ENCODE data around the gene DYNLRB1.
"Not testable (repeated sequence)": the region's sequence is repeated elsewhere in the genome, so short reads cannot be mapped to it uniquely, and the experiment has no call there.

DYNLRB1 gene

DNA sequence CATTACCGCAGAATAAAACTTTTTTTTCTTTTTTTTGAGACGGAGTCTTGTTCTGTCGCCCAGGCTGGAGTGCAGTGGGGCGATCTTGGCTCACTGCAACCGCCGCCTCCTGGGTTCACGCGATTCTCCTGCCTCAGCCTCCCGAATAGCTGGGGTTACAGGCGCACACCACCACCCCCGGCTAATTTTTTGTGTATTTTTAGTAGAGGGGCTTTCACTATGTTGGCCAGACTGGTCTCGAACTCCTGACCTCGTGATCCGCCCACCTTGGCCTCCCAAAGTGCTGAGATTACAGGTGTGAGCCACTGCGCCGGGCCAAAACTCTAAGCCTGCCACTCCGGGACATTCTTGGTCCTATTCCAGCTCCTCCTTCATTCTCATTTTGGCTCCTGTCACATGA is 2.2 kb upstream of the DYNLRB1 start:
- not testable (repeated sequence) for H3K9ac ChIP-seq (ENCODE audit: low read length); H3K27me3 ChIP-seq (ENCODE audit: control insufficient read depth, insufficient read depth, low read length); H3K36me3 ChIP-seq (ENCODE audit: control insufficient read depth, insufficient read depth, low read length); H3K4me3 ChIP-seq (ENCODE audit: low read length); H3K9me3 ChIP-seq (ENCODE audit: control insufficient read depth, low read length)
- peaks cover 17% of the 10 kb centered on the region for H3K4me1 ChIP-seq (ENCODE audit: control insufficient read depth, insufficient read depth, low read length)

DNA sequence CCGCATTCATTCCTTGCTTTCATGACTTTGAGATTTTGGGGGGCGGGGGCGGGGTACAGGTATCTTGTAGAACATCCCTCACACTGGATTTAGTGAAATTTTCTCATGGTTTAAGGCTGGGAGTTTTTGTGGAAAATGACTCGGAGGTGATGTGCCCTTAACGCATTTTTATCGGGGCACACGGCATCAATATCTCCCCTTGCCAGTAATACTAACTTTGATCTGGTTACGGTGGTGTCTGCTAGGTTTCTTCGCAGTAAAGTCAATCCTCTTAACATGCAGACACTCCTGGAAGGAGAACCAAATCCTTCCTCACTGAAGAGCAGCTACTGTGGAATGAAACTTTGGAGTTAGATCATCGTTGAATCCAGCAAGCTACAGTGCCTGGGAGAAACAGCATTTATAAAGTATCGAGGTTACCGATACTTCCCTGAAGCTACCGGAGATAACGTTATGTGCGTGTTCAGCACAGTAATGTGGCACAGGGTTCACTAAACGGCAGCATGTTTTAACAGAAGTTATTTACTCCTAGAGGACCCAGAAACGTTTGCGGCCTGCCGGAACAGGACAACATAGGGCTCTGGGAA is 1.2 kb upstream of the DYNLRB1 start:
- H3K9me3 ChIP-seq (ENCODE audit: control insufficient read depth, low read length), result no peaks in the 10 kb centered on the region
- H3K4me3 ChIP-seq (ENCODE audit: low read length), result peak overlapping the region; percentile 95
- peak overlapping the region; percentile 93 for H3K9ac ChIP-seq (ENCODE audit: low read length)
- H3K36me3 ChIP-seq (ENCODE audit: control insufficient read depth, insufficient read depth, low read length), result no peaks in the 10 kb centered on the region
- peaks cover 17% of the 10 kb centered on the region for H3K4me1 ChIP-seq (ENCODE audit: control insufficient read depth, insufficient read depth, low read length)
- H3K27me3 ChIP-seq (ENCODE audit: control insufficient read depth, insufficient read depth, low read length), result no peaks in the 10 kb centered on the region

DNA sequence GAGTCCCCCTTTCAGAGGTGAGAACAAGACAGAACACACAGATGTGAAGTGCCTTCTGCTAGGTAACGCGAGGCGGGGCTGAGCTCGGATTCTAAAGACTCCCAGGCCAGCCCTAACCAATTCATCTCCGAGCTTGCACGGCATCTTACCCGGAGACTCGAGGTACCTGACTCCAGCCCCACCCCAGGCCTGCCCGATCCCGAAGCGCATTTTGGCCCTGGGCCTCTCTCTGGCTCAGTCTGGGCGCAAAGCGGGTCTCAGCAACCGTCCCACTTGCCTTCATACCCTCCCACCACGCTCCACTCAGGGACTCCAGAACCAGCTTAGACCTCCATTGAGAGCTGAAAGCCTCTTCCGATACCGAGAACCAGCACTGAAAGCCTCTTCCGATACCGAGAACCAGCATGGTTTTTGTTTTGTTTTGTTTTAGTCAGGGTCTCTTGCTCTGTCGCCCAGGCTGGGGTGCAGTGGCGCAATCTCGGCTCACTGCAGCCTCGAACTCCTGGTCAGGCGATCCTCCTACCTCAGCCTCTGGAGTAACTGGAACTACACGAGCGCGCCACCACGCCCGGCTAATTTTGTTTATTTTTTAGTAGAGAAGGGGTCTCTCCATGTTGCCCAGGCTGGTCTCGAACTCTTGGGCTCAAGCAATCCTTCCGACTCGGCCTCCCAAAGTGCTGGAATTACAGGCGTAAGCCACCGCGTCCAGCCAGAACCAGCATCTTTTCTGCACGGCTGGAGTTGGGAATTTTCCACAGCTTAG is 557 bp upstream of the DYNLRB1 start:
- Histone ChIP-seq H3K9me3 (ENCODE audit: control insufficient read depth, low read length) (no peaks in the 10 kb centered on the region), H3K4me3 (ENCODE audit: low read length) (peak overlapping the region; percentile 95), H3K27me3 (ENCODE audit: control insufficient read depth, insufficient read depth, low read length) (no peaks in the 10 kb centered on the region), H3K4me1 (ENCODE audit: control insufficient read depth, insufficient read depth, low read length) (peaks cover 17% of the 10 kb centered on the region), H3K9ac (ENCODE audit: low read length) (peak overlapping the region; percentile 93), H3K36me3 (ENCODE audit: control insufficient read depth, insufficient read depth, low read length) (no peaks in the 10 kb centered on the region)

DNA sequence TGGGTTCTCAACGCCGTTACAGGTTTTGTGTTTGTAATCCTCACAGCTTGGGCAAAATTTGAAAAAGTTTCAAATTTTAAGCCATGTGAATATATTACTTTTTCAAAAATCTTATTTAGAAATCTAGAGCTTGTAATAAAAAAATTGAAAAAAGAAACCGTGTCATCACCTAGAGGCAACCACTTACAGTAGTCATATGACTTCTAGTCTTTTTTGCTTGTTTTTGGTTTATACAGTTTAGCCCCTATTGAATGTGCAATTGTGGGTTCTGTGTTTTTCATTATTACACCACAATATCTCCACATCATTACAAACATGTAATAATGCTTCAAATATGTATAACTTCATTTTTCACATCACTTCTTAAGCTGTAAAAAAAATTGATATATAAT is 888 bp downstream of the DYNLRB1 start:
- Histone ChIP-seq H3K27me3 (ENCODE audit: control insufficient read depth, insufficient read depth, low read length) (no peaks in the 10 kb centered on the region), H3K36me3 (ENCODE audit: control insufficient read depth, insufficient read depth, low read length) (no peaks in the 10 kb centered on the region), H3K9me3 (ENCODE audit: control insufficient read depth, low read length) (no peaks in the 10 kb centered on the region), H3K4me1 (ENCODE audit: control insufficient read depth, insufficient read depth, low read length) (peaks cover 21% of the 10 kb centered on the region), H3K9ac (ENCODE audit: low read length) (peak overlapping the region; percentile 93), H3K4me3 (ENCODE audit: low read length) (peak overlapping the region; percentile 95)

DNA sequence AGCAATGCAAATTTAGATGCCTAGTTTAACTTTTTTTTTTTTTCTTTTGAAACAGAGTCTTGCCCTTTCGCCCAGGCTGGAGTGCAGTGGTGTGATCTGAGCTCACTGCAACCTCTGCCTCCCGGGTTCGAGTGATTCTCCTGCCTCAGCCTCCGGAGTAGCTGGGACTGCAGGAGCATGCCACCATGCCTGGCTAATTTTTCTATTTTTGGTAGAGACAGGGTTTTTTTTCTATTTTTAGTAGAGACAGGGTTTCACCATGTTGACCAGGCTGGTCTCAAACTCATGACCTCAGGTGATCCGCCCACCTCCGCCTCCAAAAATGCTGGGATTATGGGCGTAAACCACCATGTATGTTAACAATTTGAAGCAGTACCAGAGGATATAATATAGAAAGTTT is 2.6 kb downstream of the DYNLRB1 start:
- H3K9me3 ChIP-seq (ENCODE audit: control insufficient read depth, low read length); H3K27me3 ChIP-seq (ENCODE audit: control insufficient read depth, insufficient read depth, low read length); H3K9ac ChIP-seq (ENCODE audit: low read length); H3K4me3 ChIP-seq (ENCODE audit: low read length); H3K36me3 ChIP-seq (ENCODE audit: control insufficient read depth, insufficient read depth, low read length): not testable (repeated sequence)
- peaks cover 21% of the 10 kb centered on the region for H3K4me1 ChIP-seq (ENCODE audit: control insufficient read depth, insufficient read depth, low read length)

DNA sequence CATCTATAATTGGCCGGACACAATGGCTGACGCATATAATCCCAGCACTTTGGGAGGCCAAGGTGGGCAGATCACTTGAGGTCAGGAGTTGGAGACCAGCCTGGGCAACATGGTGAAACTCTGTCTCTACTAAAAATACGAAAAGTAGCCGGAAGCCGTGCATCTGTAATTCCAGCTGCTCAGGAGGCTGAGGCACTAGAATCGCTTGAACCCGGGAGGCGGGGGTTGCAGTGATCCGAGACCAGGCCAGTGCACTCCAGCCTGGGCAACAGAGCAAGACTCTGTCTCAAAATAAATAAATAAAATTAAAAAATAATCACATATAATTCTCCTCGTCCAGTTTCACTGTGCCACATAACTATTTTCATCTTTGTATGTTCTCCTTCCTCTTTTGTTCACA is 3.6 kb downstream of the DYNLRB1 start:
- not testable (repeated sequence) for H3K36me3 ChIP-seq (ENCODE audit: control insufficient read depth, insufficient read depth, low read length)

DNA sequence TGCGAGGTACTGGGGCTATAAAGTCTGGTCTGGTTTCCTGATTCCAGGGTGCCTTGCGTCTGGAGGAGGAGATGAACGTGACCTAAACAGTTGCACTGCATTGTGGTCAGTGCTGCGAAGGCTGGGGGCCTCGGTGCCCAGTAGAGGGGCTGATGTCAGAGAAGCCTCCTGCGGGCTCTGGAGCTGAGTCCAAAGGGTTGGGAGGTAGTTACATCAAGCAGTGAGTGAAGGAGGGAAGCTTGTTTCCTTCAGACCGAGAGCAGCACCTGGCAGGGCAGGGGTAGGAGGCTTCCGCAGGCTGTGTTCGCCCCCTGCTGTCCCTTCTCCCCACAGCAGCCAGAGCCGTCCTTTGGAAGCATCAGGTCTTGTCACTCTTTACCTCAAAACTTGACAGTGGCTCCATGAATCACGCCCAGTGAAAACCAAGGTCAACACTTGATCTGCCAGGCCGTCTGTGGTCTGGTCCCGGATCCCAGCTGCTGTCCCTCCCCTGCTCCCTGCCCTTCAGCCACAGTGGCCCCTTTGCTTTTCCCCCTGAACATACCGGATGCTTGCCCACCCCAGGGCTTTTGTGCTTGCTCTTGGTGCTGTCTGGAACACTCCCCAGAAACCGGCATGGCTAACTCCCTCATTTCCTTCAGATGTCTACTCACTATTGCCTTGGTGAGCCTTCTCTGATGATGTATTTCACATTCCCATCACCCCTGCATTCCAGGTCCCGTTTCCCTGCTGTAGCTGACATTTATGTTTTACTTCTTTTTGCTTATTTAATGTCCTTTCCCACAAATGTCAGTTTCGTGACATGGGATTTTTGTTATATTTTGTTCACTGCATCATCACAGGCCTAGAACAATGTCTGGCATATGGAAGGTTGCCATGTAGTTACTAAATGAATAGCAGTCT is 7.0 kb downstream of the DYNLRB1 start:
- Histone ChIP-seq H3K36me3 (ENCODE audit: control insufficient read depth, insufficient read depth, low read length) (peaks cover 11% of the 10 kb centered on the region), H3K9me3 (ENCODE audit: control insufficient read depth, low read length) (no peaks in the 10 kb centered on the region)

More for the DNA sequence above, 3.6 kb downstream of the DYNLRB1 start:
- not testable (repeated sequence) for H3K9me3 ChIP-seq (ENCODE audit: control insufficient read depth, low read length); H3K27me3 ChIP-seq (ENCODE audit: control insufficient read depth, insufficient read depth, low read length); H3K4me3 ChIP-seq (ENCODE audit: low read length); H3K9ac ChIP-seq (ENCODE audit: low read length)
- peaks cover 25% of the 10 kb centered on the region for H3K4me1 ChIP-seq (ENCODE audit: control insufficient read depth, insufficient read depth, low read length)

DNA sequence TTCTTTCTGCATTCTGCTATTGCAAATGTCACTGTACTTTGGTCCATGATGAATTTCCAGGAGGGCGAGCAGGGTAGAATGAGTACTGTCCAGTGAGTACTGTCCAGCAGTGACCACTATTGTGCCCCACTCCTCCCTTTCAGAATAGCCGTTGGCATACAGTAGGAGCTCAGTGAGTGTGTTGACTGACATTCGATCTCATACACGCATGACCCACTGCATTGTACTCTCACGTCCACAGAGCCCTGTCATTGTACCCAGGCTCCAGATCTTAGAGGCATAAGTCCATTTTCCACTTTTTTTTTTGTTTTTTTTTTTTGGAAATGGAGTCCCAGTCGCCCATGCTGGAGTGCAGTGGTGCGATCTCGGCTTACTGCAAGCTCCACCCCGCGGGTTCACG is 8.2 kb downstream of the DYNLRB1 start:
- H3K36me3 ChIP-seq (ENCODE audit: control insufficient read depth, insufficient read depth, low read length), result peaks cover 11% of the 10 kb centered on the region
- no peaks in the 10 kb centered on the region for H3K9me3 ChIP-seq (ENCODE audit: control insufficient read depth, low read length)
- H3K27me3 ChIP-seq (ENCODE audit: control insufficient read depth, insufficient read depth, low read length), result no peaks in the 10 kb centered on the region
- H3K4me3 ChIP-seq (ENCODE audit: low read length), result no peak overlapping the region
- no peak overlapping the region for H3K9ac ChIP-seq (ENCODE audit: low read length)
- H3K4me1 ChIP-seq (ENCODE audit: control insufficient read depth, insufficient read depth, low read length), result peaks cover 63% of the 10 kb centered on the region

More for the DNA sequence above, 7.0 kb downstream of the DYNLRB1 start:
- Histone ChIP-seq H3K27me3 (ENCODE audit: control insufficient read depth, insufficient read depth, low read length) (no peaks in the 10 kb centered on the region), H3K4me1 (ENCODE audit: control insufficient read depth, insufficient read depth, low read length) (peaks cover 53% of the 10 kb centered on the region), H3K9ac (ENCODE audit: low read length) (peak overlapping the region; percentile 19), H3K4me3 (ENCODE audit: low read length) (no peak overlapping the region)

DNA sequence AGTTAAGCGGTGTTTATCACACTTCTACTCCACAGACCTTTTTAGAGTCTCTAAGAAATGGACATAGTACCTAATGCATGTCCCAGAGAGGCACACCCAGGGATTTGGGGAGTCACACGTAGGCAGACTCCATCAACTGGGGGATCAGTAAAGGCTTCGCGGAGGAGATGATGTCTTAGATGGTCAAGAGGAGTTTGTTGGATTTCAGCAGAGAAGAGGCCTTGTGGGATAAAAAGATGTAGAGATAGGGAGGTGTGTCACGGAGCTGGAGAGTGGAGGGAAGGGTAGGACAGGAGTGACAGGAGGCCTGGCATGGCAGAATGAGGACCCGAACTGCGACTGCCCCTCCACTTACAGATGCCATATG is 9.1 kb downstream of the DYNLRB1 start:
- Histone ChIP-seq H3K9me3 (ENCODE audit: control insufficient read depth, low read length) (no peaks in the 10 kb centered on the region), H3K36me3 (ENCODE audit: control insufficient read depth, insufficient read depth, low read length) (peaks cover 11% of the 10 kb centered on the region), H3K4me3 (ENCODE audit: low read length) (no peak overlapping the region), H3K4me1 (ENCODE audit: control insufficient read depth, insufficient read depth, low read length) (peaks cover 63% of the 10 kb centered on the region), H3K27me3 (ENCODE audit: control insufficient read depth, insufficient read depth, low read length) (no peaks in the 10 kb centered on the region), H3K9ac (ENCODE audit: low read length) (peak overlapping the region; percentile 10)

DNA sequence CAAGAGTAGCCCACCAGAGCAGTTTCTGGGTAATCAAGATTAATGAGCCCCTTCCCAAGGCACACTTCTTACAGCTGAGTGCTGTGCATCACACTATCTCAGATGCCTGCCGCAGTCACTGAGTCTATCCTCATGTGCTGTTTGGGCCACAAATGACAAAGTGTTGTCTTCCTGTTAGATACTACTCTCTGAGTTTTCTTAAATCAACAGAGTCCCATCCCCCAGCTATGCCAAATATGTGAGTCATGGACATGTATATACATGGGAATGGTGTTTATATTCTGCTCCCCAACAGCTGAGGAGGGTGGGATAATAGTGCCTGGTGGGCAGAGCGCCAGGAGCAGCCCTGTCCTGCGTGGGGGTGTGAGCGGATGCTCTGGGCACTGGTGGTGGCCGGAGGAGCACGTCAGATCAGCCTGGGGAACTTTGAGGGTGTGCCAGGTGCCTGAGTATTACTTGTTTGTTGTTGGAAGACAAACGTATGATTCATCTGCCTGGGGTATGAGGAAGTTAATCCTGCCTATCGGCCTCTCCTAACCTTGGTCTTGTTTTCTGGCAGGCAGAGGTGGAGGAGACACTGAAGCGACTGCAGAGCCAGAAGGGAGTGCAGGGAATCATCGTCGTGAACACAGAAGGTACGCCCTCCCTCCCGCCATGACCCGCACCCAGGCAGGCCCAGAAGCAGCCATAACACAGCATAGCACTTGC is 9.6 kb downstream of the DYNLRB1 start:
- Histone ChIP-seq H3K9ac (ENCODE audit: low read length) (peak overlapping the region; percentile 44), H3K4me1 (ENCODE audit: control insufficient read depth, insufficient read depth, low read length) (peaks cover 63% of the 10 kb centered on the region), H3K27me3 (ENCODE audit: control insufficient read depth, insufficient read depth, low read length) (no peaks in the 10 kb centered on the region), H3K9me3 (ENCODE audit: control insufficient read depth, low read length) (no peaks in the 10 kb centered on the region), H3K36me3 (ENCODE audit: control insufficient read depth, insufficient read depth, low read length) (peaks cover 11% of the 10 kb centered on the region), H3K4me3 (ENCODE audit: low read length) (peak overlapping the region; percentile 12)

DNA sequence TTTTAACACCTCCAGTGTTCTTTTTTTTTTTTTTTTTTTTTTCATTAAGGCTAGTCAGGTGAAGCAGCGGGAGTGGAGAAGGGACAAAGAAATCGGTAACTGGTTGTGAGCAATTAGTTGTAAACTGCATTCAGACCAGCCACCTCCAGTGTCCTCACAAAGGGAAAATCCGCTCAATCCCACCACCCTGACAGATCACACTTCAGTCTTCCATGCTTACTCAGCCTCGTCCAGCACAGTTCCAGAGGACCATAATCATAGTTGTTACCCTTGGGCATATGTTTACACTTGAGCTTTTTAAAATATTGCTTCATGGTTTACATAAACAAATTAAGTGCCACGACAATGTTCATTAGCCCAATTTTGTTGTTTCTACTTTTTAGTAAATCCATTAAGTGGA is 10.2 kb downstream of the DYNLRB1 start:
- H3K4me1 ChIP-seq (ENCODE audit: control insufficient read depth, insufficient read depth, low read length), result peaks cover 63% of the 10 kb centered on the region
- H3K36me3 ChIP-seq (ENCODE audit: control insufficient read depth, insufficient read depth, low read length), result peaks cover 11% of the 10 kb centered on the region
- peak overlapping the region; percentile 44 for H3K9ac ChIP-seq (ENCODE audit: low read length)

More for the DNA sequence above, 10.2 kb downstream of the DYNLRB1 start:
- Histone ChIP-seq H3K27me3 (ENCODE audit: control insufficient read depth, insufficient read depth, low read length) (no peaks in the 10 kb centered on the region), H3K4me3 (ENCODE audit: low read length) (no peak overlapping the region), H3K9me3 (ENCODE audit: control insufficient read depth, low read length) (no peaks in the 10 kb centered on the region)

Data from mucosa of stomach (tissue), 1 donor.